D721Med (cell line): Measurements from ENCODE around the gene CORO1C.
"Not testable (repeated sequence)": the region's sequence is repeated elsewhere in the genome, so short reads cannot be mapped to it uniquely, and the experiment has no call there.

Experiments
- DNase-seq: peaks from one replicate; pipeline ENCODE4 v3.0.0; 2011; ENCODE audit warnings: low spot score; ENCODE audit not compliant: insufficient read length
- FAIRE-seq: peaks from 2 replicates; lab custom pipeline; 2011; peaks lifted over from hg19 to GRCh38; lab: Jason Lieb, UNC
- TF ChIP-seq, protein P1 (sequence below): IDR thresholded peaks from 2 replicates; pipeline ENCODE4 v1.5.1; 2012; ENCODE audit warnings: mild to moderate bottlenecking, control low read depth; ENCODE audit not compliant: insufficient read depth; ENCODE audit errors: missing control alignments

The CORO1C gene

DNA sequence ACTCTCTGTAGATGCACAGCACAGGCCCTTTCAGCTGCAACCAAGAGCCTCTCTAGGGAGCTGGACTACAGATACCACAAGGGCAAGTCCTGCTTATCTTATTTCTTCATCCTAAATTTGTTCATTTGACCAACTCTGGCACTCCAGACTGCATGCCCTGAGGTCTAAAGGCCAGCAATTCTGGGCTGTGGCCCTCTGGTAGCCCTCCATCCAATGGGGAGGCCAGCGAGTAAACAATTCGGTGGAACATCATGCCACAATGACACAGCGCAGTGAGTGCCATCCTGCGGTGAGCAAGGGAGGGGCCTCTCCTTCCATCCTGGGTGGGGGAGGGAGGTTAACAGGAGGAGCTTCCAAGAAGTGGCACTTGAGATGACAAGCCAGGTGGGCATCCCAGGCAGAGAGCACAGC lies 97.0 kb downstream of the CORO1C start:
- no peak for FAIRE-seq
- no peak for DNase-seq
- TF ChIP-seq, protein P1, sequence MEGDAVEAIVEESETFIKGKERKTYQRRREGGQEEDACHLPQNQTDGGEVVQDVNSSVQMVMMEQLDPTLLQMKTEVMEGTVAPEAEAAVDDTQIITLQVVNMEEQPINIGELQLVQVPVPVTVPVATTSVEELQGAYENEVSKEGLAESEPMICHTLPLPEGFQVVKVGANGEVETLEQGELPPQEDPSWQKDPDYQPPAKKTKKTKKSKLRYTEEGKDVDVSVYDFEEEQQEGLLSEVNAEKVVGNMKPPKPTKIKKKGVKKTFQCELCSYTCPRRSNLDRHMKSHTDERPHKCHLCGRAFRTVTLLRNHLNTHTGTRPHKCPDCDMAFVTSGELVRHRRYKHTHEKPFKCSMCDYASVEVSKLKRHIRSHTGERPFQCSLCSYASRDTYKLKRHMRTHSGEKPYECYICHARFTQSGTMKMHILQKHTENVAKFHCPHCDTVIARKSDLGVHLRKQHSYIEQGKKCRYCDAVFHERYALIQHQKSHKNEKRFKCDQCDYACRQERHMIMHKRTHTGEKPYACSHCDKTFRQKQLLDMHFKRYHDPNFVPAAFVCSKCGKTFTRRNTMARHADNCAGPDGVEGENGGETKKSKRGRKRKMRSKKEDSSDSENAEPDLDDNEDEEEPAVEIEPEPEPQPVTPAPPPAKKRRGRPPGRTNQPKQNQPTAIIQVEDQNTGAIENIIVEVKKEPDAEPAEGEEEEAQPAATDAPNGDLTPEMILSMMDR: no peak

DNA sequence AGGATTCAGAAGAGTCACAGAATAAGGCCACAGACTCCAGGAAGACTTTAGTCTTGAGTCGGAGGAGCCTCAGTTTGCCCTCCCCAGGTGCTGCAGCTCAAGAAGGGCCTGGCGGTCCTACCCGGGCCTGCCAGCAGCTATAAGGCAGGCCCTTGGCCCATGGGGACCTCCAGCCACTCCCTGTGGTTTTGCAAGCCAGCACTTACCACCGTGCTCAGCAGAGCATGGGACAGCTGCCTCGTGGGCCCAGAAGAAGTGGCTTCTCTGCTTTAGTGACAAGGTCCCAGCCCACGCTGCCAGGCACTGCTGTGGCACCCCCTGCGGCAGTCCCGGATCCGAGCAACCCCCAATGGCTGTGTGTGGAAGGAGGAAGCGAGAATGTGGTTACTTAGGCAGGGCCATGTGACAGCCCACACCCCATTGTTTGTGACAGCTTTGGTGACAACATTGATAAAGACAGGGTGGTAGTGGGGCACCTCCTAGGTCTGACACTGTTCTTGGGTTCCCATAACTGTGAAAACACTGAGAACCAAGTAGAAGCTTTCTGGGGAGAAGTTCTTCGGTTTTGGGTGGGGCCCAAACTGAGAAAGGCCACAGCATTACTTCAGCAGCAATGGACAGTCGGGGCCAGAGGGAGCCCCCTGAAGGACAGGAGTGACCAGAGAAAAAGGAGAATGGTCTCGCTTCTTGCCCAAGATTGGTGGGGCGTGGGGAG lies 97.6 kb downstream of the CORO1C start, which contains the start of gene SELPLG:
Gene SELPLG, minus strand, starts transcription at position 361 of the 715 bp plus-strand sequence. CDS start 9,587 bp downstream, outside the sequence.
- FAIRE-seq: no peak
- TF ChIP-seq, protein P1: no peak

GRCh38 chr12:108633081-108633533 lies 98.2 kb downstream of the CORO1C start:
- FAIRE-seq (no peak), DNase-seq (no peak)
- TF ChIP-seq, protein P1: no peak

More for the DNA sequence above, 97.6 kb downstream of the CORO1C start, which contains the start of gene SELPLG:
- no peak for DNase-seq

DNA sequence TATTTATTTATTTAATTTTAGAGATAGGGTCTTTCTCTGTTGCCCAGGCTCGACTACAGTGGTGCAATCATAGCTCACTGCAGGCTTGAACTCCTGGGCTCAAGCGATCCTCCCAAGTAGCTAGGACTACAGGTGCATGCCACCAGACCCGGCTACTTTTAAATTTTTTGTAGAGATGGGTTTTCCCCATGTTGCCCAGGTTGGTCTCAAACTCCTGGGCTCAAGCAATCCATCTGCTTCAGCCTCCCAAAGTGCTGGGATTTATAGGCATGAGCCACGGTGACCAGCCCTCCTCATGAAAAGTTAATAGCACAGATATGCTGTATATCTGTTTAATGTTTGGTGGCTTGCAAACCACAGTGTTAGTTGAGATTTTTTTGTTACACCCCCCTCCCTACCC lies 100.1 kb downstream of the CORO1C start:
- FAIRE-seq: not testable (repeated sequence)

DNA sequence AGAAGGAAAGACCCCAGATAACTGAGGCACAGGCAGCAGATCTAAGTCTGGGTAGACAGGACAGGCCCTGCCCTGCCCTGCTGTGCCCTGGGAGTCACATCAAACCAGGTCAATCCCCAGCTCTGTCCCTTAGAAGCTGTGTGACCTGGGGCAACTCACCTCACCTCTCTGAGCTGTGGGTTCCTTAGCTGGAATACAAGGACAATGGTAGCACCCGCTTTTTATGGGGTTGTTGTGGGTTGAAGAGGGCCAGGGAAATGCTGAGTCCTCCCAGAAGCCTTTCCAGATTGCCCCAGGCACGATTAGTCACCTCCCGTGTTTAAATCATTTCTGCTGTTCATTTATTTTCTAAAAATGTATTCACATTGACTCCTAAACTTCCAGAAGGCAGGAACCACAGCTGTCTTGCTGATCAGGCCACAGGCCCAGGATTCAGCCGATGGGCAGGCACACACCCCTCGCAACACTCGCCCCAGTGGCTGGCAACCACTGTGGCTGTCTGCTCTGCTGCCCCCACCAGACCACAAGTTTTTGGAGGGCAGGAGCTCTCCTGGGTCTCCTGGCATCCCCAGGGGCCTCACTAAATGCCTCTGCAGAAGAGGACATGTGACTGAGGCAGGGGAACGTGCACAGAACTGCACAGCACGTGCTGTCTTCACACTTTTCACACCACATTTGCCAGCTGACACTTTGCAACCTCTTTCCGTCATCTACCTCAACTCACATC lies 100.7 kb downstream of the CORO1C start:
- no peak for FAIRE-seq
- TF ChIP-seq, protein P1: no peak
- DNase-seq: no peak

More for the DNA sequence above, 100.1 kb downstream of the CORO1C start:
- DNase-seq: not testable (repeated sequence)

DNA sequence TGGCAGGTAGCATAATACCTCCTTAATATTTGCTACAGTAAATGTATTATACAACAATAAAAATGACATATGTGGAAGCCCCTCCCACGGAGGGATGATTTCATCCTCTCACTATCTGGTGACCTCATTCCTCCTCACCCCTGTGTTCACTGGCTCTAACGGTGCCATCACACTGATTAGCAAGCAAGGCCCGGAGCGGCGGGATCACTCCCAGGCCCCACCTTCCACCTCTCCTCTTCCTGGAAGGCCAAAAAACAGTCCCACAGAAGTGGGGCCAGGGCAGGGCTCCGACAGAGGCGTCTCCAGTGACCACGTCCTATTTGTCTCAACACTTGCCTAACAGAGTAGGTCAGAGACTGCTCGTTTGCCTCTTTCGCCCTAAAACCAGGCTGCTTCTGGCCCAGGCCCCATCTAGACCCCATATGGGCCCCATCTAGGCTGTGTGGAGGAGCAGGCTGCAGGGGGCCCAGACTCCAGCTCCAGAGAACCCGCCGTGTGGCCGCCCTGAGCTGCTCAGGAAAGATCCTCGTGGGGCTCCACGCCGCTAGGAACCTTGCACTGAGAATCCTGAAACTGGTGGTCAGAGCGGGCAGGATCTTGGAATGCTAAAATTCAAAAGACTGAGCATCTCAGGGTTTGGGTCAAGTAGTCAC lies 101.4 kb downstream of the CORO1C start:
- no peak for FAIRE-seq
- TF ChIP-seq, protein P1: no peak
- DNase-seq: no peak

- TF ChIP-seq, protein P1: no peak
- FAIRE-seq (no peak), DNase-seq (no peak)
Measured at GRCh38 chr12:108629151-108629550, 102.2 kb downstream of the CORO1C start.
